PC-9 (cell line): Measurements from ENCODE around the gene CNTN4. TPM values are rescaled to one million over a fixed set of nuclear protein-coding genes. Genes with fewer than 3 reads are reported as not detected.

Source experiments
- BruUV-seq: library from RNA; stranded (reverse); fragments of 400-500 nt; replicated peaks from 2 replicates; lab custom pipeline; 2021; lab: Mats Ljungman, UMichigan
- CTCF ChIA-PET: fragments of 300-600 bp; sonication (Branson Sonifier 250); formaldehyde crosslinking; loops from one replicate; lab custom pipeline; 2022; ENCODE audit warnings: antibody characterized with exemption; lab: Charles Lee
- POLR2A ChIA-PET: fragments of 300-600 bp; sonication (Branson Sonifier 250); formaldehyde crosslinking; loops from one replicate; lab custom pipeline; 2022; ENCODE audit warnings: antibody characterized with exemption; ENCODE audit not compliant: unreplicated experiment; lab: Charles Lee
- DNase-seq, 2 experiments: peaks; one replicate each; pipeline versions ENCODE4 v3.0.0 to v3.0.0-alpha.2; 2015 to 2022; ENCODE audit warnings: mixed read lengths in 1 of 2
- H2AFZ ChIP-seq: fragments of 200-600 bp; sonication (generic); 2 replicates; pipeline ENCODE4 v1.8.1; 2017; ENCODE audit warnings: antibody characterized with exemption
- H3F3A ChIP-seq: fragments of 200-600 bp; sonication (generic); 2 replicates; pipeline ENCODE4 v1.8.1; 2017; ENCODE audit warnings: antibody characterized with exemption, mild to moderate bottlenecking, low read depth; ENCODE audit not compliant: insufficient read depth
- H3K27ac ChIP-seq: fragments of 200-600 bp; sonication (generic); 2 replicates; pipeline ENCODE4 v1.6.1; 2016; ENCODE audit warnings: mixed run types
- H3K27me3 ChIP-seq: fragments of 200-600 bp; sonication (generic); 2 replicates; pipeline ENCODE4 v1.6.1; 2016; ENCODE audit warnings: low read depth, mixed run types; ENCODE audit not compliant: insufficient read depth
- H3K36me3 ChIP-seq: fragments of 200-600 bp; sonication (generic); 2 replicates; pipeline ENCODE4 v1.6.1; 2016; ENCODE audit warnings: low read depth, mixed run types
- H3K4me1 ChIP-seq: fragments of 200-600 bp; sonication (generic); replicated peaks from 2 replicates; pipeline ENCODE4 v1.6.1; 2016; ENCODE audit warnings: mixed run types; ENCODE audit not compliant: insufficient read depth
- H3K4me2 ChIP-seq: fragments of 200-600 bp; sonication (generic); 2 replicates; pipeline ENCODE4 v1.6.1; 2017; ENCODE audit warnings: mixed run types
- H3K4me3 ChIP-seq: fragments of 200-600 bp; sonication (generic); 2 replicates; pipeline ENCODE4 v1.6.1; 2016; ENCODE audit warnings: mixed run types
- H3K79me2 ChIP-seq: fragments of 200-600 bp; sonication (generic); 2 replicates; pipeline ENCODE4 v1.6.1; 2017; ENCODE audit warnings: low read depth, mixed run types
- H3K9me2 ChIP-seq: fragments of 200-600 bp; sonication (generic); 2 replicates; pipeline ENCODE4 v1.8.1; 2017; ENCODE audit warnings: mild to moderate bottlenecking; ENCODE audit not compliant: insufficient read depth
- H3K9me3 ChIP-seq: fragments of 200-600 bp; sonication (generic); 2 replicates; pipeline ENCODE4 v1.8.1; 2016; ENCODE audit warnings: low read depth; ENCODE audit not compliant: insufficient read depth
- H4K20me1 ChIP-seq: fragments of 200-600 bp; sonication (generic); 2 replicates; pipeline ENCODE4 v1.8.1; 2017; ENCODE audit not compliant: insufficient read depth
- CTCF ChIP-seq: fragments of 200-600 bp; sonication (generic); conservative IDR thresholded peaks from 2 replicates; pipeline ENCODE4 v1.6.1; 2017; ENCODE audit warnings: mixed run types, antibody characterized with exemption, mild to moderate bottlenecking, moderate library complexity
- EZH2 ChIP-seq: fragments of 200-600 bp; sonication (generic); IDR thresholded peaks from 2 replicates; pipeline ENCODE4 v1.8.0; 2017; ENCODE audit warnings: antibody characterized with exemption, low read depth
- intact Hi-C: fragments of 100-400 bp; cut with micrococcal nuclease; formaldehyde crosslinking; loops from one replicate; pipeline ENCODE4 v1.10.0; 2022; ENCODE audit not compliant: unreplicated experiment
- total RNA-seq: library from RNA; stranded (reverse); gene quantifications from 2 replicates; pipeline ENCODE4 v1.2.3, GENCODE V29; 2021

The CNTN4 gene
- total RNA-seq, 1 experiment from 2014 or later, result not detected

- DNase-seq, result no peak
- H3K4me1 ChIP-seq, result no peaks in the 10 kb centered on the region
- ChIA-PET CTCF (no interaction called here), POLR2A (no interaction called here)
- H2AFZ ChIP-seq, result no peak overlapping the region
- BruUV-seq, result no TSS peak
- TF ChIP-seq CTCF, result no peak
- no peak for TF ChIP-seq EZH2
- no peaks in the 10 kb centered on the region for H4K20me1 ChIP-seq
- H3K27me3 ChIP-seq, result no peaks in the 10 kb centered on the region
- H3K79me2 ChIP-seq, result no peaks in the 10 kb centered on the region
- no peak overlapping the region for H3K27ac ChIP-seq
- no peaks in the 10 kb centered on the region for H3K9me3 ChIP-seq
- H3K4me3 ChIP-seq, result no peak overlapping the region
- H3F3A ChIP-seq, result no peaks in the 10 kb centered on the region
- H3K36me3 ChIP-seq, result no peaks in the 10 kb centered on the region
- H3K9me2 ChIP-seq, result no peaks in the 10 kb centered on the region
- no peak overlapping the region for H3K4me2 ChIP-seq
- intact Hi-C loops, result no loop called here
These were observed 379.0 kb downstream of the CNTN4 start for GRCh38 chr3:2477620-2478019.

- H3K27me3 ChIP-seq, result no peaks in the 10 kb centered on the region
- ChIA-PET CTCF (no interaction called here), POLR2A (no interaction called here)
- TF ChIP-seq CTCF, result no peak
- no peak for TF ChIP-seq EZH2
- H3F3A ChIP-seq, result no peaks in the 10 kb centered on the region
- H3K4me2 ChIP-seq, result no peak overlapping the region
- H3K4me1 ChIP-seq, result no peaks in the 10 kb centered on the region
- H3K9me3 ChIP-seq, result no peaks in the 10 kb centered on the region
- intact Hi-C loops, result no loop called here
- no peaks in the 10 kb centered on the region for H3K36me3 ChIP-seq
- H3K9me2 ChIP-seq, result no peaks in the 10 kb centered on the region
- no peaks in the 10 kb centered on the region for H3K79me2 ChIP-seq
- H3K27ac ChIP-seq, result no peak overlapping the region
- no TSS peak for BruUV-seq
- H2AFZ ChIP-seq, result no peak overlapping the region
- H3K4me3 ChIP-seq, result no peak overlapping the region
- H4K20me1 ChIP-seq, result no peaks in the 10 kb centered on the region
- DNase-seq, result no peak
These were observed 385.7 kb downstream of the CNTN4 start for GRCh38 chr3:2484162-2485026.

GRCh38 chr3:2485027-2485375 lies 386.3 kb downstream of the CNTN4 start:
- Histone ChIP-seq H3K27me3 (no peaks in the 10 kb centered on the region), H3F3A (no peaks in the 10 kb centered on the region), H3K4me2 (no peak overlapping the region), H3K9me2 (no peaks in the 10 kb centered on the region), H3K4me3 (no peak overlapping the region), H3K9me3 (no peaks in the 10 kb centered on the region), H3K27ac (no peak overlapping the region), H3K79me2 (no peaks in the 10 kb centered on the region), H4K20me1 (no peaks in the 10 kb centered on the region), H3K36me3 (no peaks in the 10 kb centered on the region), H2AFZ (no peak overlapping the region), H3K4me1 (no peaks in the 10 kb centered on the region)
- ChIA-PET POLR2A (no interaction called here), CTCF (no interaction called here)
- intact Hi-C loops, result no loop called here
- no peak for DNase-seq
- BruUV-seq, result no TSS peak
- TF ChIP-seq EZH2, result no peak
- TF ChIP-seq CTCF, result no peak
